Glomerular endothelial cell (primary cell): ENCODE data around the gene DSC1. TPM values are rescaled to one million over a fixed set of nuclear protein-coding genes. Genes with fewer than 3 reads are reported as not detected.

Source experiments
- DNase-seq: peaks from one replicate; pipeline ENCODE4 v3.0.0-alpha.2; 2011; ENCODE audit warnings: low read depth, low spot score; ENCODE audit errors: extremely low read depth
- total RNA-seq: library from RNA; depleted of rRNA; stranded (reverse); fragments of >200 nt; gene quantifications from 2 replicates; pipeline ENCODE4 v1.2.3, GENCODE V29; 2015

The DSC1 gene
- total RNA-seq, 1 donor from 2014 or later = not detected

- DNase-seq = no peak
These were observed 49.9 kb downstream of the DSC1 start for GRCh38 chr18:31112804-31113203.

- DNase-seq = no peak
These were observed 56.9 kb downstream of the DSC1 start for GRCh38 chr18:31105733-31106132.

- no peak for DNase-seq
These were observed 58.2 kb downstream of the DSC1 start for GRCh38 chr18:31104444-31104843.

DNA sequence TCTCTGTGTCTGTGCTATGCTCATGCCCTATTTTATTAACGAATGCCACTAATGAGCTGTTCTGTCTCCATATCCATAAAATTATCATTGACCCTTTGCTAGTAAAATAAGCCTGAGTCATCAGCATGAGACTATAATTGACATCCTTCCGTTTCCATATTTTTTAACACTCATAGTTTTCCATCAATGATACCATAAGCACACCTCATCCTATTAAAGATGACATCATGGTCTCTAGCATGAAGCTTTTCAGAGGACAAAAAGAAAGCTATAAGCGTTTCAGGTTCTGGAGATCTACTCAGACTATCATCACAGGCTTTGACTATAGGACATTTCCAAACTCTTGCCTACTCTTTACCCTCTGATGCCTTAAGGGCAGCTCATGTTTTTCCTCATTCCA, 59.2 kb downstream of the DSC1 start:
- no peak for DNase-seq

DNA sequence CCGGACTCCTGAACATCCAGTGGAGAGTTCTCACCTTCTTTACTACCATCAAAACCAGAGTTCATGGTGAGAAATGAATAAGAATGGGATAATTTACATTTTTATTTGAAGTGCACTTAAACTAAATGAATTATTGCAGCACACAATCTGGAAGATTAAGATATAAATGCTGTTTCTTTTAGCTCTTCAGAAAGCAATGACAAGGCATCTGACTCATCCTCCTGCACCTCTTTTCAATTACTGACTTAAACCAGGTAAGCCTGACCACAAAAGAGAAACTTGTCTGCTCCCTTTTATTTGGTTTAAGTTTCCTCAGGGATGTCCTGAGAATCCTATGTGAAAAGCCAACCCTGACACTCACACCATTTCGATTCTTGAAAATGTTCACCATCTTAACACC, 59.7 kb downstream of the DSC1 start:
- no peak for DNase-seq

GRCh38 chr18:31102025-31102684, 60.5 kb downstream of the DSC1 start, which contains the start of gene DSC2:
TSS of gene DSC2 (minus strand) at chr18:31102421. CDS start at chr18:31101971, 450 bp downstream.
- DNase-seq = no peak

- no peak for DNase-seq
These were observed 61.3 kb downstream of the DSC1 start for GRCh38 chr18:31101183-31102024.

DNA sequence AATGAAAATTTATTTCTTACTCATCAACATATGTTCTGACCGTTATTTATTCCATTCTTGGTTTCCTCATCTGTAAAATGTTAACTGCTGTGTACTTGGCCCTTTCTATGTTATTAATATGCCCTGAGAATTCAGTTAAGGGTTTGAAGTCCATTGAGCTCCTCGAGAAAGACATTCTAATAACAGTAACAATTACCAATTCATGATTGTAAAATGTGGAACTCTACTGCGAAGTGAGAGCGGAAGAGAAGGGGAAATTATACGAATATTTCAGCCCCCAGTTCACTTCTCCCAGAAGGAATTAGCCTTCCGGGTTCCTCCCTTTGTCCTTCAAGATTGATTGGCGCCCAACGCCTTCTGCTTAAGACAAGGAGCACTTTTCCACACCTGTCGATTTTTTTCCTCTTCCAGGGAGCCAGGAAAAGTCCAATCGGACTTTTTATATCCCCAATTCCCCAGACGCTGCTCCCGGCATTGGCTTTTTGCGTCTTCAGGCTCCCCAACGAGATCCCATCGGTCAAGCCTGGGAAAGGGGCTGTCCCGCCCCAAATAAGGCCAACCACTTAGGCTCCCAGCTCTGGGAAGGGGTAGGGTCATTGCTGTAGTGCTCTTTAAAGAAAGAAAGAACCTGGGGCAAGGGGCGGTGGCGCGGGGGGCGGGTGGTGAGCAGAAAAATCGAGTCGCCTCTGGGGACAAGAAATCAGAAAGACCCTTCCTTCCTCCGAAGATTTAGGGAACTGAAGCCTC, 62.0 kb downstream of the DSC1 start:
- no peak for DNase-seq

DNA sequence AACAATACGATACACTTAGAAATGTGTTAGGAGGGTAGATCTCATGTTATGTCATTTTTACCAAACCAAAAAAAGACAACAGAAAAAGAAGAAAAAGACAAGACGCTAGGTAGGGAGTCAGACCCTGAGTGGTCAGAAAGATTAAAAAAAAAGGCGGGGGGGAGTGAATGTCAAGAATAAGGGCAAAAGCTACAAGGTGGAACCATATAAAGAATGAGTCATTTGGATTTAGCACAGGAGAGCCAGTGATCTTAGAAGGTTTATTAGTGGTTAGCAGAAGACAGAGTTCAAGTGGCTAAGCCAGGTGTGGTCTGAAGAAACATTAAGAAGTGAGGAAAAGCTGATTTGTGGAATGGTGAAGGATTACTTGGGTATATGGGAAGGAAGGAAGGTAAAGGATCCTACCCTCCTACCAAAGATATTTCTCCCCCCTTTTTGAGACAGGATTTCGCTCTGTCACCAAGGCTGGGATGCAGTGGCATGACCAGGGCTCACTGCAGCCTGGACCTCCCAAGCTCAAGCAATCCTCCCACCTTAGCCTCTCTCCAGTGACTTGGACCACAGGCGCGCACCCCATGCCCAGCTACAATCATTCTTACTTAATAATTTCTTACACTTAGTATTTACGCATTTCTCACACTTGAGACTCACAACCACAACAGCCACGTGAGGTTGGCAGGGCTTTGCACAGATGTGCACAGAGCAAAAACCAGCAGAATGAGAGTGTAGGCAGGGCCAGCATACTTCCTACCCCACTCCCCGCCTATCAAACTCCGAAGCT, 63.0 kb downstream of the DSC1 start:
- no peak for DNase-seq

GRCh38 chr18:31098878-31099277, 63.8 kb downstream of the DSC1 start:
- no peak for DNase-seq

DNA sequence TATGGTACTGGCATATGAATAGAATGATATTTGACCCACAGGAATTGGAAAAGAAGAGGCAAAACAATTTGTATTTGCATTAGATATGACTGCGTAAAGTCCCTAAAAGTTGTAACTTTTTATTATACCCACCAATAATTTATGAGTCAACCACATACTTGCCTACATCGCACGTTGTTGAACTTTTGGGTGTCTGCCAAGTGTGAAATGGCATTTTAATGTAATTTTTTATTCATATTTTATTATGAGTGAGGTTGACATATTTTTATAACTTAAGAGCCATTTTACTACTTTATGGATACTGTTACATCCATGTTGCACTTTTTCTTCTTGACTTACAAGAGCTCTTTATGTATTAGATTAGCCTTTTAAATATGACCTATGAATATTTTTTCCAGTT, 65.0 kb downstream of the DSC1 start:
- DNase-seq = no peak

DNA sequence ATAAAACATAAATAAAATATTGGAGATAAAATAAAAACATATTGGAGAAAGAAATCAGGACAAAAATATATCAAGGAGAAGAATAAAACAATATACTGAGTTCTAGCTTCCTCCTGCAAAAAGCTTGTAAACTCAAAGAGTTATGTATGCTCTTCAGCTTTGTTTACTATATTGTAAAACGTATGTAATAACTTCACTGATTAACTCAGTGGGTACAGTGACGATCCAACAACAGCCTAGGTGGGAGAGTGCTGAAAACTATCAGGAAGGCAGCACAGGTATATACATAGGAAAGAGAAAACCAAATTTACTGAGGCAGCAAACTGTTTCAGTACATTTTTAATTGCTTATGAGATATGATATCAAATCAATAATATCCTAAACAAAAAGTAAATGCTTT, 68.8 kb downstream of the DSC1 start:
- no peak for DNase-seq

GRCh38 chr18:31093294-31093693, 69.4 kb downstream of the DSC1 start:
- DNase-seq = no peak

DNA sequence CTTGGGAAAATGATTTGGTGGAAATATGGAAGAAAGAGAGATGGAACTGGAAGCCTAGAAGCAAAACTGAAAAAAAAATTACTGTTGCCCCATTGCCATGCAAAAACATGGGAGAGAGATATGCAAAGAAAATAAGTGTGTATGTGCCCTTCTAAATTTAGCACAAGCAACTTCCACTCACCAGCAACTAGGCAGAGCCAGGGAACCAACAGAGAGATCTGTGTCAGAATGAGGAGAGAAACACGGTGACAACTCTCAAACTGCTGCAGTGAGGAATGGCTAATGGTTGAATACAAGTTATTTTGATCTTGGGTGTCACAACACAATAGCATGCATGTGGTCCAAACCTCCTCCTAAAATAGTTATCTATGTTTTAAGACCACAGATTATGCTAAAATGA, 71.3 kb downstream of the DSC1 start:
- no peak for DNase-seq

GRCh38 chr18:31088532-31088931, 74.1 kb downstream of the DSC1 start:
- no peak for DNase-seq

DNA sequence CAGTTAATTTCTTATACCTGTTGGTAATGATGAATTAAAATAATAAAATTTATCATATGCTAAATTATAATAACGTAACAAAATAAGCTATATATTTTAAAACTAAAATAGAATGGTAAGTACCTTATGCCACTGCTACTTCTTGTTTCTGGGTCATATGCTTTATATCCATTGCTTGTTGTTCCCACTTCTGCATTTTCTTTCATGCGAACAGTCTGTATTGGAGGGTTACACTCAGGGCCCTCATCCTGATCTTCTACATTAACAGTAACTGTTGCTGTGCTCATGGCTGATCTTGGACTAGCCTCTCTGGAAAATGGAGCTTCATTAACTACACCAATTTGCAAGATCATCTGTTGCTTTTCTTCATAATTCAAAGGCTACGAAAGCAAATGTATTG, 82.7 kb downstream of the DSC1 start:
- no peak for DNase-seq

Other genes starting within 250 kb of the DSC1 start
- 2.0 and 2.8 TPM in 2 replicates for gene DSC3, start 120.1 kb downstream of the DSC1 start, total RNA-seq
- 0.64 and 1.8 TPM in 2 replicates for gene DSC2, start 60.4 kb downstream of the DSC1 start, total RNA-seq
- gene DSG1, start 155.3 kb upstream of the DSC1 start, total RNA-seq = 0.15 TPM in 1 of 2 replicates, not detected in the other
- not detected in 2 replicates for gene DSG4, start 213.9 kb upstream of the DSC1 start, total RNA-seq